GDM1 (cell line): ENCODE data around the gene EGFL7.

Experiments used
- DNase-seq: peaks from one replicate; lab custom pipeline; 2025; lab: John Stamatoyannopoulos, UW

The EGFL7 gene

GRCh38 chr9:136662656-136663581 is at the start of gene EGFL7:
EGFL7 (plus strand) TSS chr9:136662916; CDS start chr9:136668283, 5,367 bp downstream.
- DNase-seq: no peak

GRCh38 chr9:136613824-136614371 is 48.8 kb upstream of the EGFL7 start:
- no peak for DNase-seq

- no peak for DNase-seq
These were observed 48.3 kb upstream of the EGFL7 start for GRCh38 chr9:136614372-136614922.

GRCh38 chr9:136614967-136615623 is 47.6 kb upstream of the EGFL7 start:
- DNase-seq: no peak

GRCh38 chr9:136615631-136616306 is 46.9 kb upstream of the EGFL7 start:
- no peak for DNase-seq

DNA sequence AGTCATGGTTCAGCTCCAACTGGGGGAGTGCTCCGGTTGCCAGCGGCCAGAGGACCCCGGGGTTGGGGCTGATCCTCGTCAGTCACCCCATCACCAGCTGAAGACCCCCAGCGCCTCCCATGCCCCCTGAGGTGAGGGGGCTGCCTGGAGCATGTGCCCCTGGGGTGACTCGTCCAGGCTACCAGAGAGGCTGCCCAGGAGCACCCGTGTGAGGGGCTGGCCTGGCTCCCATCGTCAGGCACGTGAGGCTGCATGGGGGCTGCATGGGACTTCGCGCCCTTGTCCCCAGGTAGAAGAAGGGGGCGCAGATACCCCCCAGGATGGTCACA is 46.4 kb upstream of the EGFL7 start:
- DNase-seq: no peak

GRCh38 chr9:136616948-136617695 is 45.6 kb upstream of the EGFL7 start:
- no peak for DNase-seq

GRCh38 chr9:136617746-136618579 is 44.8 kb upstream of the EGFL7 start:
- DNase-seq: no peak

DNA sequence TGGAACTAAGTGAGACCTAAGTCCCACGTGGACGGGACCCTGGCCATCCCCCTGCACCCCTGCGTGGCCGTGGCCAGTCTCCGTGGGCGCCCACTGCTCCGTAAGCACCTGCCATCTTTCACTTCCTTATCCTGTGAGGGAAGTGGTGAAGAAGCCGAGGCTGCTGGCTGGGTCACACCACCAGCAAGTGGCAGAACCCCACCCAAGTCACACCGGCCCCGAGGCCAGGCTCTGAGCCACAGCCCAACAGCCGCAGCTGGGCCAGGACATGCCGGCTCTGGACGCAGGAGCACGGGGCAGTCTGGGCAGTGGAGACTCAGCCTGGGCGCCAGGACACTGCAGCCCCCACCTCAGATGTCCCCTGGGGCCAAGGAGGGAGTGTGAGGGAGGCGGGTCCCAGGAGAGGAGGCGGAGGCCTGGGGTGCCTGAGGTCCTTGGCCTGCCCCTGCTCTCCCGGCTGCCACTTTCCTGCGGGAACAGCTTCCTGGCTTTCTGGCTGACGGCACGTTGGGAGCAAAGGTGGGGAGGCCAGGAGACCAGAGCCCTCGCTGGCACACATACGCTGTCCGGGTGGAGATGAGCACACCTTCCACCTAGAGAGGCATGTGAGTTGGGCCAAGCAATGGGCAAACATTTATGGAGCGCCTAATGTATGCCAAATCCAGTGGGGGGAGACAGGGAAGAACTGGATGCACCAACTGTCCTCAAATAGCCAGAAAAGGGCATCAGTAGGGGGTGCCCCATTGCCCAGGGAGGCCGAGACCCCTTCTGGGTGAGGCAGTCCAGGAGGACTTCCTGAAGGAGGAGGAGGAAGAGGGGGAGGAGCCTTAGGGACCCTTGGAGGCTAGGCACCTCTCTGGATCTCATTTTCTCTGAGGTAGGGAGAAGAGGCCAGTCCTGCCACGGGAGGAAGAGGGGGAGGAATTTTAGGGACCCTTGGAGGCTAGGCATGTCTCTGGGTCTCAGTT is 43.9 kb upstream of the EGFL7 start:
- DNase-seq: peak; percentile 54

- DNase-seq: no peak
These were observed 42.8 kb upstream of the EGFL7 start for GRCh38 chr9:136619742-136620440.

DNA sequence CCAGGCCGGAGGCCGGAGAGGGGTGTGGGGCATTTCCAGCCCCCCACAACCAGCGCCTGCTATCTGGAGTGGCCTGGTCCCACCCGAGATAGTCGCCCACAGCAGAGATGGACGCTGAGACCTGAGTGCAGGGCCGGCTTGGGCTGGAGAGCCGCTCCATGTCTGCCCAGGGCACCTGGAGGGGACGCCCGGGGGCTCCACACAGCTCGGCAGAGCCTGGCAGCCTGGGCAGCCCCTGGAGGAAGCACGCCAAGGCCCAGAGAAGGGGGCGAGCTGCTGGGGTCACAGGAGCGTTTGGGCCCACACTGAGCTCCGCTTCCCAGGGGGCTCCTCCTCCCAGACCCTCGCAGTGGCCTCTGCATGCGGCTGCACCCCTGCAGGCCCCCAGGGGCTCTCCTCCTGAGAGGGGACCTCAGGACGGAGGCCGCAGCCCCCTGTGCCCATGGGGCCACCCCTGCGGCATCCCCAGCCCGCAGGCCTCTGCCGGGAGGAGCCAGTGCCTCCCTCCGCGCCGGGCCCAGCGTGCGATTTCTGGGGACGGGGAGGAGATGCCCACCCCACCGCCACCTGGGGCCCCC is 42.2 kb upstream of the EGFL7 start:
- no peak for DNase-seq

DNA sequence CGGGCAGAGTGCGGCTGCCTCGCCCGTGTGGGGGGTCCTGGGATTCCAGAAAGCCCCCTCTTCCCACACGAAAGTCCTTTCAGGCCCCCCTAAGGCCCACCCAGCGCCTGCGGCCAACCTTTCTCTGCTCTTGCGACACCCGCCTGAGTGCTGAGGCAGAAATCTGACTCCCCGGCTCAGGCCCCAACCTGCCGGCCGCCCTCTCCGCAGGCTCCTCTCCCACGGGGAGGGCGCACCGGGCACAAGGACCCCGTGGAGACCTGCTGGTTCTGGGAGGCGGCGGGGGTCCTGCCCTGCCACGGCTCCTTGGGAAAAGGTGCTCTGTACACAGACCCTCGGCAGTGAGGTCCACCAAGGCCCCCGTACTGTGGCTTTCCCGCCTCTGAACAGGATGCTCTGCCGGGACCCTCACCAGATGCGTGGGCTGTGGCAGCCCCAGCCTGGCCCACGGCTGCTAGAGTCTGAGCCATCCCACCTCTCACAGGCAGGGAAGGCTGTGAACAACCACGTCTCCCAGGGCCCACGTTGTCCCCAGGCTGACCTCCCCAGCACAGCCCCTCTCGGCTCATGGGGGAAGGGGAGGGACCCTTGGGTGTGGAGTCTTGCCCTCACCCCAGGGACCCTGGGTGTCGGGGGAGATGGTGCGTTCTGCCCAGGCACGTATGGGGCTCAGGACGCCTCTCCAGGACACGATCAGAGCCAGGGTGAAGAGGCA is 41.5 kb upstream of the EGFL7 start:
- DNase-seq: no peak

DNA sequence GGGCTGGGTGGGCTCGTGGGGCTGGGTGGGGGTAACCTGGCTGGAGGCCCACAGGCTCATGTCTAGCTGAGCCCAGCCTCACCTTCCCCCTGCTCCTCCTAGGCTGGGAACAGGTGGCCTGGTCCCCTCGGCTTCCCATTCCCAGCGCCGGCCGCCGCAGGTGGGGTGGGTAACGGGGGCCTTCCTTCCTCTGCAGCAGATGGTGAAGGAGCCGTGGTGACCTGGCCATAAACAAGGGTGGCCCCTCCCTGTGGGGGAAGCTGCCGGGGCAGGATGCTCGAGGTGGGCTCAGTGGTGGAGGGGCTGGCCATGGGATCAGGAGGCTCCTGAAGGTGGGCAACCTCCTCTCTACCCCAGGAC is 41.0 kb upstream of the EGFL7 start:
- no peak for DNase-seq

DNA sequence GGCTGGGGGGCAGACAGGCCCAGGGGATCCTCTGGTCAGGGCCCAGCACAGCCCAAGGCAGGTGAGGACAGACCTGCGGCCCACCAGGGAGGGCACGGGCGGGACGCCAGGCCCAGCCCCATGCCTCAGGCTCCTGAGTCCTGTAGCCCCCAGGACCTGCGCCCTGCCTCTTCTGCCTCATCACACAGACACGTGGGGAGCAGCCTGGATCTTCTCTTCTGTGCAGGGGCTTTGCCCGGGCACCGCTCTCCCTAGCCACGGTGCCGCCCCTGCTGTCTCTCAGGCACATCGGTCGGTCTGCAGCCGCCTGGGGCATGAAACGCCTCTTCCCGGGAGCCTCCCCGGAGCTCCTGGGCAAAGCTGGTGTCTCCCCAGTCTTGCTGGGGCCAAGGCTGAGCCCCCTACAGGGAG is 40.2 kb upstream of the EGFL7 start:
- no peak for DNase-seq

DNA sequence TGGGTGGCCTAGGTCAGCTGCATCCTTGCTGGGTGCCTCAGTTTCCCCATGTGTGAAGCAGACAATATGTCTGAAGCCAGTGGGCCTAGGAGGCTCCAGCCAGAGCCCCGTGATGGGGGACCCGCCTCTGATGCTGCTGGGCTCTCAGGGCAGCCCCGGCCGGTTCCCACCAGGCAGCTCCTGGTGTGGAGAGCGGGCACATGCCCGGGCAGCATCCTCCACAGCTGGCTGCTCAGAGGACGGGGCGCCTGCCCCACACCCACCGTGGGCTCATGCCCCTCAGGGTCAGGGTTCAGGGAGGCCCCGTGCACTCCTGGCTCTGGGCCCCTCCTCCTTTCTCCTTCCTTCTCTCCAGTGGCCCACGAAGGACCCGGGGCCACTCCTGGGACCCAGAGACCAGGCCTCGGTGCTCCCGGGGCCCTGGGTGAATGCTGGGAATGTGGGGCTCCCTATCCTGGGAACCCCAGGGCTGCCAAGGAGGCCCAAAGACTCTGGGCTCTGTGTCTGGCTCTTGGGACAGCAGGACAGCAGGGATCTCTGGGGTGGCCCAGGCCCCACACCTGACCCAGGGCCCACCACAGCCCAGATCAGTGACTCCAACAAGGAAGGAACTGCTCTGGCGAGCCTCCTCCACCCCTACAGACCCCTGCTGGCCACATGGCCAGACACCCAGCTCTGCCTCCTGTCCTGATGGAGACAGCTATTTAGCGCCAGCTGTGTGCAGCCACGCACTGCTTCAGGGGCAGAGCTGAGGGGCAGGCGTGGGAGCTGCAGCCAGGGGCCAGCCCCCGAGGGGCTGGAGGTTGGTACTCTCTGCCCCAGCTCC is 39.5 kb upstream of the EGFL7 start:
- DNase-seq: no peak

DNA sequence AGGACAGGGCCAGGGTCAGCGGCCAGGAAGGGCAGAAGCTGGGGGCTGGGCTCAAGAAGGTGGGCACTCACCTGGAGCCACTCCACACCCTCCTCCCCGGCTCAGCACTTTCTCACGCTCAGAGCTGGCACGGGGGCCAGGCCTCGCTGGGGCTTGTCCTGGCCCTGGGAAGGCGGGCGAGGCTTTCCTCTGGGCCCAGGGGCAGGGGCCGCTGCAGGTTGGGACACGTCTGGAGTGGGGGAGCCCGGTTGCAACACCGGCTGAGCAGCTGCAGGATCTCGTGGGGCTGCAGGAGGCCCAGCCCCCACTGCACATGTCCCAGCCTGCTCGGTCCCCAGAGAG is 38.9 kb upstream of the EGFL7 start:
- DNase-seq: no peak
